ENCODE measurements around the gene CCDC184.

The CCDC184 gene

DNA sequence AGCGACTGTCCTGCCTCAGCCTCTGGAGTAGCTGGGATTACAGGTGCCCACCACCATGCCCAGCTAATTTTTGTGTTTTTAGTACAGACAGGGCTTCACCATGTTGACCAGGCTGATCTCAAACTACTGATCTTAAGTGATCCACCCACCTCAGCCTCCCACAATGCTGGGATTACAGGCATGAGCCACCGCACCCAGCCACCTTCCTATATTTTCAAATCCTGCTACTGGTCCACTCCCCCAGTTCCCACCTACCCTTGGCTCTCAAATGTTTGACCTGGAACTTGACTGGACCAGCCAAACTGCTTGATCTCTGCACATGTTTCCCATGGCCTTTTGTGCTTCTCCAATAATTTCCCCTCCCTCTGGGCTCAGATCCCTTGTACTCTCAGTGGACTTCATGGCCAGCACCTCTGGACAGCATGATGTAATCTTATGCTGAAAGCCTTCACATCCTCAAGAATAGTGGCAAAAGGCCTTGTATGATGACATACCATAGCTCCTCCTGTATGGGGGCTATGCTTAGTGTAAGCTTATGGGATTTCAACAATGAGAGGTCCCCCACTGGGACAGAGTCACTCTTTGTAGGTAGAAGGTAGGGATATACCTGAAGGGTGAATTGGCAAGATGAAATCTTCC lies 2.5 kb upstream of the CCDC184 start:
- Histone ChIP-seq H3K4me2 (ENCODE audit: low read length) (no peak overlapping the region), H3K27me3 (ENCODE audit: low read depth, low read length) (peaks cover 28% of the 10 kb centered on the region), H4K20me1 (ENCODE audit: insufficient read depth, low read length) (no peaks in the 10 kb centered on the region), H3K27ac (ENCODE audit: low read length) (no peak overlapping the region), H3K36me3 (replicated peaks; ENCODE audit: low read depth, low read length) (no peaks in the 10 kb centered on the region), H3K9me3 (ENCODE audit: insufficient read depth, low read length) (no peaks in the 10 kb centered on the region), H3K4me3 (ENCODE audit: low read length) (no peak overlapping the region), H3K4me1 (ENCODE audit: low read length) (peaks cover 19% of the 10 kb centered on the region), H3K79me2 (ENCODE audit: low read length) (no peaks in the 10 kb centered on the region), H2AFZ (ENCODE audit: low read depth, low read length) (no peak overlapping the region), H3K9ac (ENCODE audit: low read length) (no peak overlapping the region)
- no peak for TF ChIP-seq EZH2phosphoT487 (IDR thresholded peaks at IDR 0.05; ENCODE audit: low read depth)
- TF ChIP-seq, protein P1, sequence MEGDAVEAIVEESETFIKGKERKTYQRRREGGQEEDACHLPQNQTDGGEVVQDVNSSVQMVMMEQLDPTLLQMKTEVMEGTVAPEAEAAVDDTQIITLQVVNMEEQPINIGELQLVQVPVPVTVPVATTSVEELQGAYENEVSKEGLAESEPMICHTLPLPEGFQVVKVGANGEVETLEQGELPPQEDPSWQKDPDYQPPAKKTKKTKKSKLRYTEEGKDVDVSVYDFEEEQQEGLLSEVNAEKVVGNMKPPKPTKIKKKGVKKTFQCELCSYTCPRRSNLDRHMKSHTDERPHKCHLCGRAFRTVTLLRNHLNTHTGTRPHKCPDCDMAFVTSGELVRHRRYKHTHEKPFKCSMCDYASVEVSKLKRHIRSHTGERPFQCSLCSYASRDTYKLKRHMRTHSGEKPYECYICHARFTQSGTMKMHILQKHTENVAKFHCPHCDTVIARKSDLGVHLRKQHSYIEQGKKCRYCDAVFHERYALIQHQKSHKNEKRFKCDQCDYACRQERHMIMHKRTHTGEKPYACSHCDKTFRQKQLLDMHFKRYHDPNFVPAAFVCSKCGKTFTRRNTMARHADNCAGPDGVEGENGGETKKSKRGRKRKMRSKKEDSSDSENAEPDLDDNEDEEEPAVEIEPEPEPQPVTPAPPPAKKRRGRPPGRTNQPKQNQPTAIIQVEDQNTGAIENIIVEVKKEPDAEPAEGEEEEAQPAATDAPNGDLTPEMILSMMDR (IDR thresholded peaks at IDR 0.05; ENCODE audit: low read depth, low read length): no peak

DNA sequence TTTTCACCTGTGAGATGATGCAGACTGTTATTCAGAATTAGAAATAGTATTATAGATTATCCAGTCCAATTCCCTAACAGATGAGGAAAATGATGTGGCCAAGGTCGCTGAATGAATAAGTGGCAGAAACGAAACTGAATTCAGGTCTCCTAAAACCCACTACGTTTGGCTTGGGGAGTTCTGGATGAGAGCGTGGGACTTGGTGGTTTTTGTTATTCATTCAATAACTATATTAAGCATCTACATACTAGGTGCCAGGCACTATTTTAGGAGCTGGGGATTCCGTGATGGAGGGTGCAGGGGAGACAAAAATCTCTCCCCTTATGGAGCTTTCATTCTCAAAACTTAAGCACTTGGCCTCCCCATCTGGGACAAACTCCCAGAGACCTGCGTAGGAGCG lies 813 bp upstream of the CCDC184 start:
- peak overlapping the region; percentile 93 for H3K4me3 ChIP-seq (ENCODE audit: low read length)
- no peaks in the 10 kb centered on the region for H4K20me1 ChIP-seq (ENCODE audit: insufficient read depth, low read length)
- no peaks in the 10 kb centered on the region for H3K9me3 ChIP-seq (ENCODE audit: insufficient read depth, low read length)
- H3K27me3 ChIP-seq (ENCODE audit: low read depth, low read length): peaks cover 20% of the 10 kb centered on the region
- peak overlapping the region; percentile 35 for H3K9ac ChIP-seq (ENCODE audit: low read length)
- H3K27ac ChIP-seq (ENCODE audit: low read length): no peak overlapping the region
- TF ChIP-seq EZH2phosphoT487 (IDR thresholded peaks at IDR 0.05; ENCODE audit: low read depth): no peak
- TF ChIP-seq, protein P1 (IDR thresholded peaks at IDR 0.05; ENCODE audit: low read depth, low read length): no peak
- no peaks in the 10 kb centered on the region for H3K79me2 ChIP-seq (ENCODE audit: low read length)
- peak overlapping the region; percentile 87 for H3K4me2 ChIP-seq (ENCODE audit: low read length)
- peaks cover 22% of the 10 kb centered on the region for H3K4me1 ChIP-seq (ENCODE audit: low read length)
- H2AFZ ChIP-seq (ENCODE audit: low read depth, low read length): peak overlapping the region; percentile 97
- H3K36me3 ChIP-seq (replicated peaks; ENCODE audit: low read depth, low read length): no peaks in the 10 kb centered on the region

DNA sequence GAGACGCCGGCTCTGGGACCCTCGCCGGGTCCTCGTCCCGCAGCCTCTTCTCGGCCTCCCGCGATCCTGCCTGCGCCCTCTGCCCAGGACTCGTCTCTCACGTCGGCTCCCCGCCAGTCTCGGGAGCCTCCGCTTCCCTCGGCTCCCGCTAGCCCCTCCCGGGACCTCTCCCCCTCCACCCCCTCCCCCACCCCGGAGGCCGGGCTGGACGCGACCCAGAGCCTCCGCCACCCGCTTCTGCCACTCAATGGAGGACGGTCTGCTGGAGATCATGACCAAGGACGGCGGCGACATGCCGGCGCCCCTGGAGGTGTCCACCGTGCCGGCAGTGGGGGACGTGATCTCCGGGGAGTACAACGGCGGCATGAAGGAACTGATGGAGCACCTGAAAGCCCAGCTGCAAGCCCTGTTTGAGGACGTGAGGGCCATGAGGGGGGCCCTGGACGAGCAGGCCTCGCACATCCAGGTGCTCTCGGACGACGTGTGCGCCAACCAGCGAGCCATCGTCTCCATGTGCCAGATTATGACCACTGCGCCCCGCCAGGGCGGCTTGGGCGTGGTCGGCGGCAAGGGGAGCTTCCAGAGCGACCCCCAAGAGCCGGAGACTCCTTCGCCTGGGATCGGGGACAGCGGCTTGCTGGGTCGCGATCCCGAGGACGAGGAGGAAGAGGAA lies 568 bp downstream of the CCDC184 start:
- Histone ChIP-seq H3K4me1 (ENCODE audit: low read length) (peaks cover 22% of the 10 kb centered on the region), H3K36me3 (replicated peaks; ENCODE audit: low read depth, low read length) (no peaks in the 10 kb centered on the region), H2AFZ (ENCODE audit: low read depth, low read length) (no peak overlapping the region), H3K4me3 (ENCODE audit: low read length) (peak overlapping the region; percentile 93), H3K4me2 (ENCODE audit: low read length) (peak overlapping the region; percentile 87), H3K79me2 (ENCODE audit: low read length) (no peaks in the 10 kb centered on the region), H3K9ac (ENCODE audit: low read length) (no peak overlapping the region), H4K20me1 (ENCODE audit: insufficient read depth, low read length) (no peaks in the 10 kb centered on the region), H3K27me3 (ENCODE audit: low read depth, low read length) (peaks cover 16% of the 10 kb centered on the region), H3K27ac (ENCODE audit: low read length) (no peak overlapping the region), H3K9me3 (ENCODE audit: insufficient read depth, low read length) (no peaks in the 10 kb centered on the region)
- TF ChIP-seq, protein P1 (IDR thresholded peaks at IDR 0.05; ENCODE audit: low read depth, low read length): no peak
- no peak for TF ChIP-seq EZH2phosphoT487 (IDR thresholded peaks at IDR 0.05; ENCODE audit: low read depth)

DNA sequence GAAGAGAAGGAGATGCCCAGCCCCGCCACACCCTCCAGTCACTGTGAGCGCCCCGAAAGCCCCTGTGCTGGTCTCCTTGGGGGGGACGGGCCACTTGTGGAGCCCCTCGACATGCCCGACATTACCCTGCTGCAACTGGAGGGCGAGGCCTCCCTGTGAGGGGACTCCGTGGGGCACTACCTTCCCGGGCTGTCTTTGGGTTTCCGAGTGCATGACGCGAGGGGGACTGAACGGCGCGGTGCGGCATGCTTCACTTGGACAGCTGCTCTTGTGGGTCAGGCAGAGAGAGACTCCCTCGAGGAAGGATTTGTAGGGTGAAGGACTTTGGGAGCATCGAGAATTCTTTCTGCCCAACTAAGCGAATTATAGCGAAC lies 1.1 kb downstream of the CCDC184 start:
- Histone ChIP-seq H3K36me3 (replicated peaks; ENCODE audit: low read depth, low read length) (no peaks in the 10 kb centered on the region), H3K4me1 (ENCODE audit: low read length) (peaks cover 22% of the 10 kb centered on the region), H3K9me3 (ENCODE audit: insufficient read depth, low read length) (no peaks in the 10 kb centered on the region), H3K27ac (ENCODE audit: low read length) (no peak overlapping the region), H3K4me2 (ENCODE audit: low read length) (no peak overlapping the region), H3K79me2 (ENCODE audit: low read length) (no peaks in the 10 kb centered on the region), H3K4me3 (ENCODE audit: low read length) (no peak overlapping the region), H4K20me1 (ENCODE audit: insufficient read depth, low read length) (no peaks in the 10 kb centered on the region), H2AFZ (ENCODE audit: low read depth, low read length) (no peak overlapping the region), H3K27me3 (ENCODE audit: low read depth, low read length) (peaks cover 16% of the 10 kb centered on the region), H3K9ac (ENCODE audit: low read length) (no peak overlapping the region)
- no peak for TF ChIP-seq EZH2phosphoT487 (IDR thresholded peaks at IDR 0.05; ENCODE audit: low read depth)
- TF ChIP-seq, protein P1 (IDR thresholded peaks at IDR 0.05; ENCODE audit: low read depth, low read length): no peak
